Esophagus muscularis mucosa (tissue), 4 donors: Measurements from ENCODE around the gene MAP3K4. TPM values are rescaled to one million over a fixed set of nuclear protein-coding genes. Genes with fewer than 3 reads are reported as not detected.
A peak's percentile ranks its signal among the peaks of the same experiment; 100 is the strongest.
"Not testable (repeated sequence)": the region's sequence is repeated elsewhere in the genome, so short reads cannot be mapped to it uniquely, and the experiment has no call there.

Experiments used
- DNase-seq: peaks from one replicate; pipeline ENCODE4 v3.0.0-alpha.2; 2017; ENCODE audit errors: extremely low spot score
- H3K27ac ChIP-seq, 4 donors: fragments of 200-600 bp; sonication (generic); replicated peaks in 1 of 4; 1 replicate in 3 of 4; 2 replicates in 1 of 4; pipeline ENCODE4 v1.5.1; 2016 to 2019; ENCODE audit warnings: mild to moderate bottlenecking in 1 of 4
- H3K27me3 ChIP-seq, 4 donors: fragments of 200-600 bp; sonication (generic); one replicate each; pipeline versions ENCODE4 v1.5.1 to v1.6.0; 2016 to 2019
- H3K36me3 ChIP-seq, 4 donors: fragments of 200-600 bp; sonication (generic); one replicate each; pipeline ENCODE4 v1.5.1; 2016 to 2019
- H3K4me1 ChIP-seq, 4 donors: fragments of 200-600 bp; sonication (generic); one replicate each; pipeline ENCODE4 v1.5.1; 2016 to 2019
- H3K4me3 ChIP-seq, 4 donors: fragments of 200-600 bp; sonication (generic); 1 replicate in 2 of 4; 2 replicates in 2 of 4; pipeline ENCODE4 v1.5.1; 2016 to 2019; ENCODE audit warnings: mild to moderate bottlenecking in 4 of 4, moderate library complexity in 1 of 4
- H3K9me3 ChIP-seq, 4 donors: fragments of 200-600 bp; sonication (generic); 1 replicate in 3 of 4; 2 replicates in 1 of 4; pipeline ENCODE4 v1.5.1; 2016 to 2019
- EP300 ChIP-seq: sonication (generic); formaldehyde crosslinking; IDR thresholded peaks from one replicate; pipeline ENCODE4 v1.6.1; 2017; ENCODE audit warnings: antibody characterized with exemption
- POLR2A ChIP-seq: fragments of 450-650 bp; IDR thresholded peaks from one replicate; pipeline ENCODE4 v1.6.1; 2017; ENCODE audit warnings: antibody characterized with exemption, moderate library complexity, mild to moderate bottlenecking, low read depth
- POLR2AphosphoS5 ChIP-seq, 2 donors: sonication (generic); formaldehyde crosslinking; IDR thresholded peaks; one replicate each; pipeline ENCODE4 v1.6.1; 2017; ENCODE audit warnings: antibody characterized with exemption in 2 of 2
- WGBS: methylation state at CpG from one replicate; pipeline ENCODE4 v1.1.5; 2018; 5-methylcytosine and 5-hydroxymethylcytosine counted together
- intact Hi-C: fragments of 100-400 bp; cut with DNase I; formaldehyde crosslinking; loops from one replicate; pipeline ENCODE4 v1.15.1; 2023
- total RNA-seq, 4 donors: library from RNA; depleted of rRNA; stranded (reverse); fragments of >200 nt; gene quantifications; one replicate each; pipeline versions ENCODE4 v1.1.0 to v1.2.1, GENCODE V29; 2016
- TF ChIP-seq, protein P1 (sequence below), 3 experiments: fragments of 200-600 bp in 2 of 3; fragments of 450-650 bp in 1 of 3; sonication (generic) in 2 of 3; IDR thresholded peaks; one replicate each; pipeline ENCODE4 v1.5.1; 2017 to 2019; ENCODE audit warnings: antibody characterized with exemption in 3 of 3, mild to moderate bottlenecking in 2 of 3, moderate library complexity in 1 of 3

MAP3K4 gene
- total RNA-seq, 4 donors from 2014 or later = 17.9 to 22.8 (median 21.5) TPM

DNA sequence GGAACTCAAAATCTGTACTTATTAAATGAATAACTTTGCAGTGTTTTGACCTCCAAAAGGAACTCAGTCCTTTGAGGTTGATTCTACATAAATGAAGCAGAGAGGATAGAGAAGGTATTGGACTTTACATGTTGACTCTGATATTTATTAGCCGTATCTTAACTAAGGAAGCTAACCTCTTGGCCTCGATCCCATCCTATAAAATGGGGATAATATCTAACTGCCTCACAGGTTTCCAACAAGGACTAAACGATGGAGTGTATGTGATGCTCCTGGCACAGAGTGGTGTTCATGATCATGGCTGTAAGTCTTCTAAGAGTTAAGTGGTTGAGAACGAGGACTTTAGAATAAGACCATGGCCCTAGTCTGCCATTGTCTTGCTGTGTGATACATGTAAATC is 24.2 kb upstream of the MAP3K4 start:
- WGBS = 92% methylated on average over 4 of the region's 4 CpGs
- TF ChIP-seq EP300 (no peak), POLR2A (no peak), POLR2AphosphoS5 (IDR thresholded peaks at IDR 0.05) (no peak)
- TF ChIP-seq, protein P1, sequence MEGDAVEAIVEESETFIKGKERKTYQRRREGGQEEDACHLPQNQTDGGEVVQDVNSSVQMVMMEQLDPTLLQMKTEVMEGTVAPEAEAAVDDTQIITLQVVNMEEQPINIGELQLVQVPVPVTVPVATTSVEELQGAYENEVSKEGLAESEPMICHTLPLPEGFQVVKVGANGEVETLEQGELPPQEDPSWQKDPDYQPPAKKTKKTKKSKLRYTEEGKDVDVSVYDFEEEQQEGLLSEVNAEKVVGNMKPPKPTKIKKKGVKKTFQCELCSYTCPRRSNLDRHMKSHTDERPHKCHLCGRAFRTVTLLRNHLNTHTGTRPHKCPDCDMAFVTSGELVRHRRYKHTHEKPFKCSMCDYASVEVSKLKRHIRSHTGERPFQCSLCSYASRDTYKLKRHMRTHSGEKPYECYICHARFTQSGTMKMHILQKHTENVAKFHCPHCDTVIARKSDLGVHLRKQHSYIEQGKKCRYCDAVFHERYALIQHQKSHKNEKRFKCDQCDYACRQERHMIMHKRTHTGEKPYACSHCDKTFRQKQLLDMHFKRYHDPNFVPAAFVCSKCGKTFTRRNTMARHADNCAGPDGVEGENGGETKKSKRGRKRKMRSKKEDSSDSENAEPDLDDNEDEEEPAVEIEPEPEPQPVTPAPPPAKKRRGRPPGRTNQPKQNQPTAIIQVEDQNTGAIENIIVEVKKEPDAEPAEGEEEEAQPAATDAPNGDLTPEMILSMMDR (IDR thresholded peaks at IDR 0.05) = no peak
- no peaks in the 10 kb centered on the region for H3K27me3 ChIP-seq
- intact Hi-C loops = no loop called here
- no peaks in the 10 kb centered on the region for H3K4me1 ChIP-seq
- no peak for DNase-seq
- H3K9me3 ChIP-seq = no peaks in the 10 kb centered on the region
- no peak overlapping the region for H3K4me3 ChIP-seq
- no peak overlapping the region for H3K27ac ChIP-seq
- no peaks in the 10 kb centered on the region for H3K36me3 ChIP-seq

DNA sequence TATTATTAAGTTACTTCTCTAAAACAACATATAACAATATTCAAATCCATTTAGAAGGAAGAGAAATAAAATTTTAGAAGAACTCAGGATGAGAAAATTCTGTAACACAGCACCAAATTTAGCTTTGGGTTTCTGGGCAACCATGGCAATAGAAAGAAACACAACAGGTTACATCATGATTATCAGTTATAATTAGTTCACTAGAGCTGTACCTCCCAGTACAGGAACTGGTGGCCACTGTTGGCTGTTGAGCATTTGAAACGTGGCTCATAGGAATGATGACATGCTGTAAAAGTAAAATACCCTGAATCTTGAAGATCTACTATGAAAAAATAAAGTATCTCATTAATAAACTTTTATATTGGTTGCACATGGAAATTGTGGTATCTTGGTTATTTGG is 23.7 kb upstream of the MAP3K4 start:
- H3K4me1 ChIP-seq = peaks cover 0 to 1% (median 0%) of the 10 kb centered on the region in 4 donors
- WGBS = 31% methylated on average over 1 of the region's 1 CpG
- DNase-seq = no peak
- intact Hi-C loops = no loop called here
- no peak overlapping the region for H3K27ac ChIP-seq
- H3K27me3 ChIP-seq = no peaks in the 10 kb centered on the region
- no peaks in the 10 kb centered on the region for H3K9me3 ChIP-seq
- no peak overlapping the region for H3K4me3 ChIP-seq
- H3K36me3 ChIP-seq = no peaks in the 10 kb centered on the region
- TF ChIP-seq POLR2A (no peak), POLR2AphosphoS5 (IDR thresholded peaks at IDR 0.05) (no peak), EP300 (no peak)
- TF ChIP-seq, protein P1 (IDR thresholded peaks at IDR 0.05) = no peak

DNA sequence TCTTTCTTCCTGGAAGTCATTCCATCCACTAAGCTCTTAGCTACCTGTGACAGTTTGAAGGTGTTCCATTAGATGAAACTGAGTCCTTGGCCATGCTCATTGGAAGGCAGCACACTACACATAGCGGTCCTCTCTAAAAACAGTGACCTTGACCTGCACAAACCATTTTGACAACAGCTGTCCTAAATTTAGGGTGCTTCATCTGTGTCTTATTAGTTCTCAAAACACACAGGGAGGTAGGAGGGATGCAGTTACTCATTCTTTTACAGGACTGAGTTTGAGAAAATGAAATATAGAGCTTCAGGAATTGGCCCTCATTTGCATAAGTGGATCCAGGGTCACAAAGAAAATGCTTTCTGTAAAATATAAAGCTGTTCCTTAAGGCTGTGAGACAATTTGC is 20.4 kb upstream of the MAP3K4 start:
- Histone ChIP-seq H3K4me1 (peaks cover 8 to 24% (median 22%) of the 10 kb centered on the region in 4 donors), H3K4me3 (no peak overlapping the region), H3K36me3 (no peaks in the 10 kb centered on the region), H3K27me3 (no peaks in the 10 kb centered on the region), H3K27ac (no peak overlapping the region), H3K9me3 (no peaks in the 10 kb centered on the region)
- 69% methylated on average over 1 of the region's 1 CpG for WGBS
- DNase-seq = peak; percentile 62
- TF ChIP-seq POLR2AphosphoS5 (IDR thresholded peaks at IDR 0.05) (no peak), EP300 (no peak), POLR2A (no peak)
- TF ChIP-seq, protein P1 (IDR thresholded peaks at IDR 0.05) = no peak
- intact Hi-C loops = no loop called here

DNA sequence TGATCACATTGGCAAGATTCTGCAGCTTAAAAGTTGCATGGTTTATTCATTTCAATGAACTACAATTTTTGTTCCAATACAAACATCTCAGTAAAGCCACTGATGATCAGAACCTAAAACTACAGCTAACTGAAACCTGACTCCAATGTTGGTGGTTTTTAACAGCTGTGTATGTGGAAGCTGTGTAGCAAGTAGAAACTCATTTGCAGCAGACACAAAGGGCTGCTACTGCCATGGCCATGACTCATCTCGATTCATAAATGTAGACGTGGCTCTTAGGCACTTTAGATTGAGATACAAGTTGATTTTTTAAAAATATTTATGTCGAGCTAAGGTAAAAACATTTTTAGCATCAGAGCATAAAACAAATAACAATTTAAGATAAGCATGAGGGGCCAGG is 19.5 kb upstream of the MAP3K4 start:
- H3K27ac ChIP-seq = no peak overlapping the region

DNA sequence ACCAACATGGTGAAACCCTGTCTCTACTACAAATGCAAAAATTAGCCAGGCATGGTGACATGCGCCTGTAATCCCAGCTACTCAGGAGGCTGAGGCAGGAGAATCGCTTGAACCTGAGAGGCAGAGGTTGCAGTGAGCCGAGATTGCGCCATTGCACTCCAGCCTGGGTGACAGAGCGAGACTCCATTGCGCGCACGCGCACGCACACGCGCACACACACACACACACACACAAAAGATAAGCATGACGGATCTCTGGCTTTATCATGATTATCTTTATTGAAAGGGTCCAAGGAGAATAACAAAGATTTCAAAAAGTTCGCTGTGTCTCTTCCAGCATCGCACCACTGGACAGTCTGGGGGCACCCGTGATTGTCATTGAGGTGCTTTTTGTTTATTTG is 19.0 kb upstream of the MAP3K4 start:
- H3K4me1 ChIP-seq = peaks cover 8 to 24% (median 22%) of the 10 kb centered on the region in 4 donors

More for the DNA sequence above, 19.5 kb upstream of the MAP3K4 start:
- Histone ChIP-seq H3K4me1 (peaks cover 8 to 24% (median 22%) of the 10 kb centered on the region in 4 donors), H3K9me3 (no peaks in the 10 kb centered on the region), H3K36me3 (no peaks in the 10 kb centered on the region), H3K4me3 (no peak overlapping the region), H3K27me3 (no peaks in the 10 kb centered on the region)
- TF ChIP-seq, protein P1 (IDR thresholded peaks at IDR 0.05) = no peak
- TF ChIP-seq POLR2AphosphoS5 (IDR thresholded peaks at IDR 0.05) (no peak), EP300 (no peak), POLR2A (no peak)
- WGBS = 65% methylated on average over 3 of the region's 3 CpGs
- DNase-seq = no peak
- intact Hi-C loops = no loop called here

More for the DNA sequence above, 19.0 kb upstream of the MAP3K4 start:
- H3K27ac ChIP-seq, H3K4me3 ChIP-seq, H3K9me3 ChIP-seq, intact Hi-C loops, H3K27me3 ChIP-seq, DNase-seq, H3K36me3 ChIP-seq: not testable (repeated sequence)
- 90% methylated on average over 16 of the region's 16 CpGs for WGBS
